IPS-20b (cell line): ENCODE data around the gene PDE6A.
"Not testable (repeated sequence)": the region's sequence is repeated elsewhere in the genome, so short reads cannot be mapped to it uniquely, and the experiment has no call there.

ENCODE experiments used
- H3K27ac ChIP-seq: one replicate; pipeline ENCODE4 v1.5.1; 2013; ENCODE audit warnings: low read length
- H3K27me3 ChIP-seq: 2 replicates; pipeline ENCODE4 v1.6.1; 2013; ENCODE audit warnings: mild to moderate bottlenecking, low read length, inconsistent platforms; ENCODE audit not compliant: insufficient read depth
- H3K36me3 ChIP-seq: 2 replicates; pipeline ENCODE4 v1.6.1; 2013; ENCODE audit warnings: low read depth, mild to moderate bottlenecking, inconsistent platforms, low read length, moderate library complexity; ENCODE audit not compliant: insufficient read depth
- H3K4me1 ChIP-seq: 2 replicates; pipeline ENCODE4 v1.6.1; 2013; ENCODE audit warnings: mild to moderate bottlenecking, control low read depth, inconsistent platforms, low read length, moderate library complexity; ENCODE audit not compliant: insufficient read depth
- H3K4me3 ChIP-seq: 2 replicates; pipeline ENCODE4 v1.5.1; 2013; ENCODE audit warnings: mild to moderate bottlenecking, low read length, inconsistent platforms
- H3K9ac ChIP-seq: 2 replicates; pipeline ENCODE4 v1.6.1; 2013; ENCODE audit warnings: low read depth, mild to moderate bottlenecking, inconsistent platforms, low read length, moderate library complexity
- H3K9me3 ChIP-seq: 2 replicates; pipeline ENCODE4 v1.6.1; 2013; ENCODE audit warnings: mild to moderate bottlenecking, low read depth, low read length, inconsistent platforms; ENCODE audit not compliant: insufficient read depth

The PDE6A gene

GRCh38 chr5:149948993-149949392, 4.4 kb upstream of the PDE6A start:
- H3K9ac ChIP-seq, result no peak overlapping the region
- no peaks in the 10 kb centered on the region for H3K36me3 ChIP-seq
- H3K4me3 ChIP-seq, result no peak overlapping the region
- H3K27me3 ChIP-seq, result no peaks in the 10 kb centered on the region
- no peaks in the 10 kb centered on the region for H3K9me3 ChIP-seq
- no peak overlapping the region for H3K27ac ChIP-seq
- H3K4me1 ChIP-seq, result no peaks in the 10 kb centered on the region

GRCh38 chr5:149946118-149946517, 1.5 kb upstream of the PDE6A start:
- Histone ChIP-seq H3K9ac (no peak overlapping the region), H3K27me3 (no peaks in the 10 kb centered on the region), H3K4me3 (no peak overlapping the region), H3K36me3 (no peaks in the 10 kb centered on the region), H3K27ac (no peak overlapping the region), H3K9me3 (no peaks in the 10 kb centered on the region), H3K4me1 (no peaks in the 10 kb centered on the region)

GRCh38 chr5:149943177-149943949, 1.2 kb downstream of the PDE6A start:
- H3K27ac ChIP-seq, H3K4me1 ChIP-seq, H3K4me3 ChIP-seq, H3K9ac ChIP-seq, H3K9me3 ChIP-seq, H3K36me3 ChIP-seq, H3K27me3 ChIP-seq: not testable (repeated sequence)

GRCh38 chr5:149942741-149943169, 1.8 kb downstream of the PDE6A start:
- not testable (repeated sequence) for H3K27me3 ChIP-seq, H3K4me1 ChIP-seq, H3K9ac ChIP-seq, H3K27ac ChIP-seq, H3K4me3 ChIP-seq, H3K9me3 ChIP-seq, H3K36me3 ChIP-seq

- Histone ChIP-seq H3K27ac (no peak overlapping the region), H3K9me3 (no peaks in the 10 kb centered on the region), H3K4me1 (no peaks in the 10 kb centered on the region; the same call in 1 of the 2 replicates), H3K4me3 (no peak overlapping the region), H3K36me3 (no peaks in the 10 kb centered on the region), H3K27me3 (no peaks in the 10 kb centered on the region), H3K9ac (no peak overlapping the region)
Measured at GRCh38 chr5:149942199-149942598, 2.4 kb downstream of the PDE6A start.

GRCh38 chr5:149941795-149942194, 2.8 kb downstream of the PDE6A start:
- no peaks in the 10 kb centered on the region for H3K9me3 ChIP-seq
- H3K36me3 ChIP-seq, result no peaks in the 10 kb centered on the region
- no peak overlapping the region for H3K4me3 ChIP-seq
- no peak overlapping the region for H3K27ac ChIP-seq
- H3K4me1 ChIP-seq, result no peaks in the 10 kb centered on the region; the same call in 1 of the 2 replicates
- H3K9ac ChIP-seq, result no peak overlapping the region
- no peaks in the 10 kb centered on the region for H3K27me3 ChIP-seq

- no peaks in the 10 kb centered on the region for H3K9me3 ChIP-seq
- H3K27ac ChIP-seq, result no peak overlapping the region
- H3K9ac ChIP-seq, result no peak overlapping the region
- no peak overlapping the region for H3K4me3 ChIP-seq
- no peaks in the 10 kb centered on the region for H3K27me3 ChIP-seq
- H3K4me1 ChIP-seq, result no peaks in the 10 kb centered on the region; the same call in 1 of the 2 replicates
- no peaks in the 10 kb centered on the region for H3K36me3 ChIP-seq
Measured at GRCh38 chr5:149940941-149941644, 3.5 kb downstream of the PDE6A start.

- H3K4me1 ChIP-seq, result no peaks in the 10 kb centered on the region; the same call in 1 of the 2 replicates
- no peaks in the 10 kb centered on the region for H3K27me3 ChIP-seq
- H3K4me3 ChIP-seq, result no peak overlapping the region
- H3K9me3 ChIP-seq, result no peaks in the 10 kb centered on the region
- no peaks in the 10 kb centered on the region for H3K36me3 ChIP-seq
- no peak overlapping the region for H3K27ac ChIP-seq
- no peak overlapping the region for H3K9ac ChIP-seq
Measured at GRCh38 chr5:149940077-149940574, 4.5 kb downstream of the PDE6A start.

- no peak overlapping the region for H3K9ac ChIP-seq
- no peak overlapping the region for H3K4me3 ChIP-seq
- no peak overlapping the region for H3K27ac ChIP-seq
- H3K27me3 ChIP-seq, result no peaks in the 10 kb centered on the region
- no peaks in the 10 kb centered on the region; the same call in 1 of the 2 replicates for H3K4me1 ChIP-seq
- H3K9me3 ChIP-seq, result no peaks in the 10 kb centered on the region
- H3K36me3 ChIP-seq, result no peaks in the 10 kb centered on the region
Measured at GRCh38 chr5:149939546-149939945, 5.0 kb downstream of the PDE6A start.

GRCh38 chr5:149938791-149939358, 5.7 kb downstream of the PDE6A start:
- Histone ChIP-seq H3K4me3 (no peak overlapping the region), H3K27ac (no peak overlapping the region), H3K9ac (no peak overlapping the region), H3K9me3 (no peaks in the 10 kb centered on the region), H3K27me3 (no peaks in the 10 kb centered on the region), H3K4me1 (no peaks in the 10 kb centered on the region; the same call in 1 of the 2 replicates), H3K36me3 (no peaks in the 10 kb centered on the region)

GRCh38 chr5:149938279-149938678, 6.3 kb downstream of the PDE6A start:
- H3K4me3 ChIP-seq, result no peak overlapping the region
- no peak overlapping the region for H3K9ac ChIP-seq
- no peaks in the 10 kb centered on the region for H3K27me3 ChIP-seq
- no peaks in the 10 kb centered on the region for H3K9me3 ChIP-seq
- H3K27ac ChIP-seq, result no peak overlapping the region
- no peaks in the 10 kb centered on the region for H3K36me3 ChIP-seq
- no peaks in the 10 kb centered on the region; the same call in 1 of the 2 replicates for H3K4me1 ChIP-seq
